Ramos (cell line): ENCODE results near the gene FAM13B.
"Not testable (repeated sequence)": the region's sequence is repeated elsewhere in the genome, so short reads cannot be mapped to it uniquely, and the experiment has no call there.

Source experiments
- in situ Hi-C: fragments of 300-500 bp; cut with MboI; formaldehyde crosslinking; loops from one replicate; pipeline ENCODE4 v1.14.3; 2022; ENCODE audit warnings: low sequenced_read_pairs; ENCODE audit not compliant: unreplicated experiment

The FAM13B gene

DNA sequence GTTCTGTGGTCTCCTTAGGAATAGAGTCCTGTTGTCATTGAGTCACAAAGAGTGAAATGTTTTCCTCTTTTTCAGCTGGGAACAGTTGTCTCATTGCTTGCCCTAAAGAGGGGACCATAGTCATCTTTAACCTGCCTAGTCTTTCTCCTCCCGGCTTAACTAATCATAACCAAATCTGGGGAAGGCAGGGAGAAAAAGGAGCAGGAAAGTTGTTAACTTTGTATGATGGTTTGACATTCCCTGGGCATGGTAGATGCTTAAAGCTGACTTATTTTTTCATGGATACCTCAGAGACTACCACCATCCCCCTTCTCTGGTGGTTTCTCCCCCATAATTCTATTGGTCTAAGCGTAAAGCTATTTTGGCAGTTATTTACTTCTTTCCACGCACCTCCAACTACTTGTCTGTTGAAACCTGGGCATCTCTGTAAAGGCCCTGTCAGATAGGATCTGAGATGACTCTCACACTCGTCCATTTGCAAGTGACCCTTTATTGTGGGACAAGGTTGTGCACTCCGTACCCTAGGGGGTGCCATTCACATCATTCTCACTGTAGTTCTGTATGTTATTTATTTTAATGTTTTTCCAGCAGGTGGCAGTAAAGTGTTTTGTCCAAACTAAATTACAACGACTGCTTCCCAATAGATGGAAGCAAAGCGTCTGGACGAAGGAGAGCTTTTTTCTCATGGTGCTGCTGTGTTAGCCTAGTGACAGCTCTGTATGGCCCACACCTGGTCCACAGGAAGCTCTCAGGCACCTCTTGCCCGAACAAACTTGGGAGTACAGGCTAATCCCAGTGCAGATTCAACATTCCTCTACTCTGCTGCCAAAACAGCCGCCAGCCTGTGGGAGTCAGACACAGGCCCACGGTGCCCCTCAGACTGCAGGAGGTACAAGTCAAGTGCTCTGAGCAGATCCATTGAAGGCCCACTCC lies 3.0 kb upstream of the FAM13B start:
- in situ Hi-C loops: no loop called here

DNA sequence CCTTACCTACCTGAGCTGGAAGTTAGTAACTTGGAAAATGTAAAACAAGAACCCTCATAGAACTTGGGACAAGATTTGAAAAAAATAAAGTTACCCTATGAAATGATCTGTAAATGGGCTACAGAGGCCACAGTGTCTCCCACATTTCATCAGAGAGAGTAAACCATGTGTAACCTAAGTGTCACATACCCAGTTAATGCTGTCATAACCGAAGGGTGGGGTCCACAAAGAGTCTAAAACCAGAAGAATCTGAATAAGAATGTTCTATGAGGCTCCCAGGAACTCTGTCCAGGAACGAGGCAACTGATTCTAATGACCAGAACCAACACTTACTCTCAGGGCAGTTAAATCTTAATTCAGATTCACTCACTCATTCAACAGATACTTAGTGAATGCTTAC lies 1.0 kb upstream of the FAM13B start:
- in situ Hi-C loops: no loop called here

DNA sequence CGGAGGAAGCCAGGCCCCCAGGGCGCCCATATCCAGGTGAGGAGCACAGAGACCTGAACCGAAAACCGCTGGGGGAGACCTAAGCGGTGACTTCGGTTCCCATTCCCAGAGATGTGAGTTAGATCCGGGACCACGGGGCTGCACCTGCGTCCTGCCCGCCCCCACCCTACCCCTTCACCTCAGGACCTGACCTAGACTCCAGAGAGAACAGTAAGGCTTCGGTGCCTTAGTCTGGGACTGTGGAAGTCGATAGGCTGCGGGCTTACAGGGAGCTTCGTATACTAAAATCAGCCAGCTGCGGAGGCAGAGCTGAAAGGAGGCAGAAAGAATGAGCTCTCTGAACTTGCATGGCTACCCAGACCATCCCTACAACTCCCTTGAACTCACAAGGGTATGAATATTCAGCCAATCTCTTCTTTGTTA lies 518 bp upstream of the FAM13B start:
- in situ Hi-C loops: no loop called here

DNA sequence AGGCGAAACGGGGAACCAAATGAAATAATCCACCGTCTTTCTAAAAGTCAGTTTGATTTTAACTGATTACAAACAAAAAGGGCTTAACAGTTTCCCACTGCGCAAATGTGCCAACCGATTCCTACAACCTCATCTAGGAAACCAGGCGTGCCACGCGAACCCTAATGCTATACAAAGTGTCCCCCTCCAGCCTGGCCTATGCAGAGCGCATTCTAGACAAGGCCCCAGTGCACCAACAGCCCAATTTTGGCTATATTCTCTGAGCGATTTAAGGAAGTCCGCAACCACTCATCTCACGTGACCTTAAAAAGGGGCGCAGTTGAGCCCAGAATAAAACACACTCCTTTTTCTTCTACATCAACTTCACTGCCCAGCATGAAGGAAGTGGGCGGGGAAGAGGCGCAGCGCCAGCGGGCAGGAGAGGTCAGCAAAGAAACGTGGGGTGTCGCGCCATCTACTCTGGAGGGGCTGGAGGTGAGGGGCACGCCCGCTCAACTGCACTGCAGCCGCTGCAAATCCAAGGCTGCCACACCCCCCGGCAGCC lies 779 bp downstream of the FAM13B start:
- in situ Hi-C loops: no loop called here

DNA sequence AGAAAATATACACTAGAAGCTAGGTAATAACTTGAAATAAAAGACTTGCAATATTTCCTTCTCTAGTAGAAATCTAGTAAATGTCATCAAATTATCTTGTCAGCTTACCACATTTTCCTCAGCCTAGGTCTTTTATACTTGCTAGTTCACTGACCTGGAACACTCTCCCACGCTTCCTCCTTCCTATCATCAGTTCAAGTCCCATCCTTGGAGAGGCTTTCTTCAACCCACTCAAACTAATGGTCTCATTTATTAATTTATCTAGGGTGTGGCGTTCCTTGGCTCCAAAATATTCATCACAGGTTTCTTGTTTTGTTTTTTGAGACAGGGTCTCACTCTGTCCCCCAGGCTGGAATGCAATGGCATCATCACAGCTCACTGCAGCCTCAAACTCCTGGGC lies 2.9 kb downstream of the FAM13B start:
- in situ Hi-C loops: no loop called here

DNA sequence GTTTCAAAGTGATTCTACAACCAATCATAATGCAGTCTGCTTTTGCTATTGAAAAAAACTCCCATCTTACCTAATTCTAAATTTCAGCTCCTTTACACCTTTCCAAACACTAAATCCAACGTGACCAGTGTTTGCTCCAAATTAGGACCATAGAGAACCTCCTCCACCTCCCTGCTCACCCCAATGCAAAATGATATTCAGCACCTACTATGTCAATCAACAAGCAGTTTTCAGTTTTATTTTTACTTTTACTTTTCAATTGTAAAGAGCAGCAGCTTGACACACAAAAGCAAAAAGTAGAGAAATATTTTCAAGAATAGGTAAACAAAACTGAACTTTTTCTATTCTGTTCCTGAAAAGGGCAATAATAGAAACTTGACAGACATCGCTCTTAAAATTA lies 3.4 kb downstream of the FAM13B start:
- in situ Hi-C loops: no loop called here

DNA sequence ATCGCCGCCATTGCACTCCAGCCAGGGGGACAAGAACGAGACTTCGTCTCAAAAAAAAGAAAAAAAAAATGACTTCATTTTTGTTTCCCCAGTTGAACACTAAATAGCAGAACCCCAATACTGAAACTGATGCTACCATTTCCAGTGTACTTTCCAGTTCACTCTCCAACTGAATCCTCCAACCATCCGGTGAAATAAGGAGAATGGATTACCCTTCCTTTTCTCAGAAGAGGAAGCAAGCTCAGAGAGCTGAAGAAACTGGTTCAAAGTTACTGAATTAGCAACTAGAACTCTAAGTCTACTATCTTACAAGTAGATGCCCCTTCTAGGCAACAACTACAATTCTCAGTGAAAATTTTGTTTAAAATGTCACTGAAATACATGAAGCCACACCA lies 3.9 kb downstream of the FAM13B start:
- in situ Hi-C loops: no loop called here

DNA sequence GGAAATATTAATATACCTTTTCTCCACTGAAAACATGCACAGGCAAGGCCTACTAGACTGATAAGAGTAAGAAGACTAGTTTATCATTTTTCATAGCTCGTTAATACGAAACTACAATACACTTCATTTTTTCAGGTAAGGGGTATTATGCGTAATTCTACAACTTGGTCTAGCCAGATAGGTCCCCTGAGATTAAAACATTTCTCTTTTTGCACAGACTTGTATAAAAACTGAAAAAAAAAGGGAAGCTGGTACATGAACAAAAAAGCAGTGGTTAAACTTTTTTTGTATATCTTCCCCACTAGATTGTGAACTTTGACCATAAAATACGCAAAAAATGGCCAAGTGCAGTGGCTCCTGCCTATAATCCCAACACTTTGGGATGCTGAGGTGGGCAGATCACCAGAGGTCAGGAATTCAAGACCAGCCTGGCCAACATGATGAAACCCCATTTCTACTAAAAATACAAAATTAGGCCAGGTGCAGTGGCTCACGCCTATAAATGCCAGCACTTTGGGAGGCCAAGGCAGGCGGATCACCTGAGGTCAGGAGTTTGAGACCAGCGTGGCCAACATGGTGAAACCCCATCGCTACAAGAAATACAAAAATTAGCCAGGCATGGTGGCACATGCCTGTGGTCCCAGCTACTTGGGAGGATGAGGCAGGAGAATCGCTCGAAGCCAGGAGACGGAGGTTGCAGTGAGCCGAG lies 4.5 kb downstream of the FAM13B start:
- in situ Hi-C loops: not testable (repeated sequence)

DNA sequence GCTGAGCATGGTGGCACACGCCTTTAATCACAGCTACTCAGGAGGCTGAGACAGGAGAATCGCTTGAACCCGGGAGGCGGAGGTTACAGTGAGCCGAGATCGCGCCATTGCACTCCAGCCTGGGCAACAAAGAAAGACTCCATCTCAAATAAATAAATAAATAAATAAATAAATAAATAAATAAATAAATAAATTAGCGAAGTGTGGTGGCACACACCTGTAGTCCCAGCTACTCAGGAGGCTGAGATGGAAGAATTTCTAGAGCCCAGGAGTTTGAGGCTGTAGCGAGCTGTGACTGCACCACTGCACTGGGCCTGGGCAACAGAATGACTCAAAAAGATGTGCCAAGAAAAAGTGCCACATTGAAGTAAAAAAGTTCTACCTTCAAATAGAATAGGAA lies 6.1 kb downstream of the FAM13B start:
- in situ Hi-C loops: not testable (repeated sequence)

DNA sequence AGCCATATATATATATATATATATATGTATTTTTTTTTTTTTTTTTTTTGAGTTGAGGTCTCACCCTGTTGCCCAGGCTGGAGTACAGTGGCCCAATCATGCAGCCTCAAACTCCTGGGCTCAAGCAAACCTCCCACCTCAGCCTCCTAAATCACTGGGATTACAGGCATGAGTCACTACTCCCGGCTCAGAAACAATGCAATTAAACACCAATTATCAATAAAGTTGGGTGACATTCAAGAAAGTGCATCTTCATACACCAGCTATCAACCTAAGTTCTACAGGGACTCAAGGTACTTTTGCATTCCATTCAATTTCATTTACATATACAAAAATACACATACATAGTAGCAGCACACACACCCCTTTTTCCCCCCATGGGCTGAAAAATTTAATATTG lies 7.6 kb downstream of the FAM13B start:
- in situ Hi-C loops: no loop called here

DNA sequence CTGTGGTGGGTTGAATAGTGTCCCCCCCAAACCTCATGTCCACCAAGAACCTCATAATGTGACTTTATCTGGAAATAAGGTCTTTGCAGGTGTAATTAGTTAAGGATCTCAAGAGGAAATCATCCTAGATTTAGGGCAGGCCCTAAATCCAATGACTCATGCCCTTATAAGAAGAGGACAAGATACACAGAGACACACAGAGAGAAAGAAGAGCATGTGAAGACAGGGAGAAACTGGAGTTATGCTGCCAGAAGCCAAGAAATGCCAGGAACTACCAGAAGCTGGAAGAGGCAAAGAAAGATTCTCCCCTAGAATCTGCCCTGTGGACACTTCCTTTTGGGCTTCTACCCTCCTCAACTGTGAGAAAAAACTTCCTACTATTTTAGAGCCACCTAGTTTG lies 8.8 kb downstream of the FAM13B start:
- in situ Hi-C loops: no loop called here

DNA sequence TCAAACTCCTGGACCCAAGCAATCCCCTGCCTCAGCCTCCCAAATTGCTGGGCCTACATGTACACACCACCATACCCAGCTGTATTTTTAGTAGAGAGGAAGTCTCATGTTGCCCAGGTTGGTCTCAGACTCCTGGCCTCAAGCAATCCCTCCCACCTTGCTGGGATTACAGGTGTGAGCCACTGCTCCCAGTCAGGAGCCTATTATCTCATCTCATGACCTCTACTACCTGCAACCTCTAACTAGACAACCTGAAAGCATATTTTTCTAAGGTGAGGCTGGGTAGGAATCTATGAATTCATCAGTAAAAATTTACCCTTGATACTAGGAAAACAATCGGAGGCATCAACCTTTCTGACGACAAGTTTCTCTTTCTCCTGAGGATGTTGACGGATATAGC lies 10.0 kb downstream of the FAM13B start:
- in situ Hi-C loops: no loop called here

DNA sequence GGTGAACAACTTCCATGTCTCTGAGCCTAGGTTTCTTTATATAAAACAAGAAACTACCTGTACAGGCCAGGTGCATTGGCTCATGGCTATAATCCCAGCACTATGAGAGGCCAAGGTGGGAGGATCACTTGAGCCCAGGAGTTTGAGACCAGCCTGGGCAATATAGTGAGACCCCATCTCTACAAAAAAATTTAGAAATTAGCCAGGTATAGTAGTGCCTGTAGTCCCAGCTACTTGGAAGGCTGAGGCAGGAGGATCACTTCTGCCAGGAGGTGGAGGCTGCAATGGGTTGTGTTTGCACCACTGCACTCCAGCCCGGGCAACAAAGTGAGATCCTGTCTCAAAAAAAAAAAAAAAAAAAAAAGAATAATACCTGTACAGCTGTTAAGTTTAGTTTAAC lies 11.1 kb downstream of the FAM13B start:
- in situ Hi-C loops: no loop called here

DNA sequence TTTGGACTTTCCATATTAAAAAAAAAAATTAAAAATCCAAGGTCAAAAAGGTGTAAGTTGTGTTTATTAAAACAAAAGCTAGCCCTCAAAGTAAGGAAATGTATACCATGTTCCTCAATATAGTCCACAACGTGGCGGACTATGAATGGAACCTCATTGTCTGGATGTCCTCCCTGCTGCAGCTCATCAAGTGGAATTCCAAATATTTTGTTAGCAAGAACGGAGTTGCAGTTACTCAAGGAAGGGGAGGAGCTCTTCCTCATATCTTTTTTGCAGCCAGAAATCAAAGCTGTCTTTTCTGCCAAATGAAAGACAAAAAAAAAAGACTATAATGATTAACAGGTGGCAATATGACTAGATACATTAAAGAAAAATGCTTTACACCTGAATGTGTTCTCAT lies 14.0 kb downstream of the FAM13B start:
- in situ Hi-C loops: no loop called here

DNA sequence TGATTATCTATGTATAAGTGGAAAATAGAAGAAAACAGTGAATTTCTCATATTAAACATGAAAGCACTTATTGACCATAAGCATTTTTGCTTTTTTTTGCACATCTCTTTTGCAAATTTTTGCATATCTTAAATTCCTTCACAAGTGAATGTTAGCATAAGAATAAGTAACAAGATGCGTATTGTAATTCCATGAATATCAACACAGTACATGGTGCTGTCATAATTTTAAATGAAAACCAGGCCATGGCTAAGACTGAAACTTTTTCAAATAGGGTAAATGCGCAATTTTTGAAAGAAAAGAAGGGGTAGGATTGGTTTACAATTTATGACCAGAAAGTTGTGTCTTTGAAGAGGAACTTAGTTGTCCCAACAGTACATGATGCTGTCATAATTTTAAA lies 17.0 kb downstream of the FAM13B start:
- in situ Hi-C loops: no loop called here

DNA sequence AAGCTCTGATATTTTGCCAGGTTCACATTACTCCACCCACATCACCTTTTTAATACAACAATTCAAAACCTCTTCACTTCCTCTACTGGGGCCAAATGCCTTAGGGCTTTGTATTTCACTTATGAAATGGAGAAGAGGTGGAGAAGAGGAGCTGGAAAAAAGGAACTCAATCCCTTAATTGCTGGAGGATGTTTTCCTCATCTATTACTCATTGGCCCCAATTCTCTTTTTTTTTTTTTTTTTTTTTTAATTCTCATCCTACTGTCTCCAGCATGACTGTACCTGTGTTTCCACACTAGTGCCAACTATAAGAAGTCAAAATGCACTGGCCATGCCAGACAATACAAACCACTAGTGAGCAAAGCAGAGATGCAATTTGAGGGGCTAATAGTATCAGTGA lies 20.9 kb downstream of the FAM13B start:
- in situ Hi-C loops: no loop called here

DNA sequence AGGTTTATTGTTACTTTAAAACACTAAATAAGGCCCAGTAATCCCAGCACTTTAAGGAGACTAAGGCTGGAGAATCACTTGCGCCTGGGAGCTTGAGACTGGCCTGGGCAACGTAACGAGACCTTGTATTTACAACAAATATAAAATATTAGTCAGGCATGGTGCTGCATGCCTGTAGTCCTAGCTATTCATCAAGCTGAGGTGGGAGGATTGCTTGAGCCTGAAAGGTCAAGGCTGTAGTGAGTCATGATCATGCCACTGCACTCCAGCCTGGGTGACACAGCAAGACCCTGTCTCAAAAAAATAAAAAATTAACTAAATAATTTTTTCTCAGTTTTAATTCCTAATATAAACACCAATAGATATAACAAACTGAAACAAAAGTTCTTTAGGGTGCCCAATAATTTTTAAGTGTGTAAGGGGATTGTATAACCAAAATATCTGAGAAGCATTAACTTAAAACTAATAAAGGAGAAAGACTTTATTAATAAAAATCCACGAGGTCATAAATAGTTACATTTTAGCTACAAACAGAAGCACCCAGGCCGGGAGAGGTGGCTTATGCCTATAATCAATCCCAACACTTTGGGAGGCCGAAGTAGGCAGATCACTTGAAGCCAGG lies 32.7 kb downstream of the FAM13B start:
- in situ Hi-C loops: no loop called here

DNA sequence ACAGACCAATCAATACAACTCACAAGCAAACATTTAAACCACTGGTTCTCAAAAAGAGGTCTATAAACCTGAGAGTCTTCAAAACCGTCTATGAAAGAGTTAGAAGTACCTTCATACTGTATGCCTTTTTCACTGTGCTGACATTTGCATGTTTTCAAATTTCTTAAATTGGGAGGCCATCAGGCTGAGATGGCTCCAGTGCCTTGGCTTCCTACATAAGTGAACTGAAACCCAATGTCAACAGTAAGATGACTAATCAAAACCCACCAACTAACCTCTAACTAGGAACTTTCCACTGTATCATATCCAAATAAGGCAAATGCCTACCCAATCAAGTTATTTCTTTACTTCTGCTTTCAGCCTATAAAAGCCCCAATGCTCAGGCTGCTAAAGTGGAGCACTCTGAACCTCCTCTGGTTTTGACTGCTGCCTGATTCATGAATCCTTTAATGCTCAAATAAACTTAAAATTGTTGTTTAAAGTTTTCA lies 35.1 kb downstream of the FAM13B start:
- in situ Hi-C loops: no loop called here

DNA sequence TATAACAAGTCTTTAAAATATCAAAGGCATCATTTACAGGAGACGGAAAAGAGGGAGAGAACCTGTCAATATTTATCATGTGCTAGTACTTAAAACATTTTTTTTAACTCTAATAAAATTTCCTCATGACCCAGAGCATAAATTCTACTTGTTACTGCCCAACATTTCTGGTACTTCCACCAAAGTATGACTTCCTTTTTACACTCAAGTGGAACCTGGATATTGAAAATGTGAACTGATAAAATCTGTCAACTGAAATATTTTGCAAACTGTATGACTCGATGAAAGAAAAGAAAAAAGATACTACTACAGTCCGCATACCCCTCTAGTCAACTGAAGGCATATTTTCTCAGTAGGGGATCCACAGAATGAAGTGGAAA lies 37.1 kb downstream of the FAM13B start:
- in situ Hi-C loops: no loop called here

DNA sequence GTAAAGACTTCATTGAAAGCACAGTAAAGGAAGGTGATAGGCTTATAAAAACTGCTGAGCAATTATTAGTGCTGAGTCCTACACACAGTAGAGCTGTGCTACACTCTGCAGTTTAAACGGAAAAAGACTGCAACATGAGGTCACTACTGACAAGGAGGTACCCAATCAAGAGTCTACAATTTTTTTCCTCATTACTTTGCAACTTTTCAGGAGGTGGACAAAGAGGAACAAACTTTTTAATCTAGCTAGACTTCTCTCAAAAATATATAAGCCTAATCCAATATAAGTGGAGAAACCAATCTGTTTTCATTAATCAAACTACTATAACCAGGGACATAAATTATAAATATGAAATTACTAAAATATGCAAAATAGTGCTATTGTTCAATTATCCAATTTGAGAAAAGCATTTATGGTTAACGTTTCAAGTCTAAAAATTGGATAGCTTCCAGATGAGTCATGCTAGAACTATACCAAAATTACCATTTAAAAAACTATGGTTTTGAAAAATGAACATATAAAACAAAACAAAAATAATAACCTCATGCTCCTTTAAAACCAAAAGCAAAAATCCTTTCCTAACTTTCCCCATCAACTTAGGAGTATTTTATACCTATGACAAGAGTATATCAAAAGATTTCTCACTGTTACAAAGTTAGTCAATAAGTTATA lies 37.7 kb downstream of the FAM13B start:
- in situ Hi-C loops: no loop called here
